HepG2 (cell line): Measurements from ENCODE around the gene DPH2. TPM values are rescaled to one million over a fixed set of nuclear protein-coding genes. Genes with fewer than 3 reads are reported as not detected.

Experiments
- POLR2AphosphoS2 ChIP-seq: IDR thresholded peaks from 2 replicates; pipeline ENCODE4 v1.6.1; 2011; ENCODE audit warnings: low read depth, low read length, improper control_type of control experiment
- SNAPC5 ChIP-seq: sonication (generic); formaldehyde crosslinking; IDR thresholded peaks from 2 replicates; pipeline ENCODE4 v1.8.1; 2023; ENCODE audit warnings: mild to moderate bottlenecking, missing genetic modification reagents, borderline replicate concordance
- SPEN ChIP-seq: sonication (generic); formaldehyde crosslinking; IDR thresholded peaks from 2 replicates; pipeline ENCODE4 v1.5.1; 2020; ENCODE audit warnings: low read depth, mild to moderate bottlenecking, missing genetic modification reagents
- TAF1 ChIP-seq: sonication (generic); formaldehyde crosslinking; IDR thresholded peaks from 2 replicates; pipeline ENCODE4 v1.4.0; 2020; ENCODE audit warnings: missing genetic modification reagents
- ZBTB2 ChIP-seq: sonication (generic); formaldehyde crosslinking; IDR thresholded peaks from 2 replicates; pipeline ENCODE4 v1.8.0; 2022; ENCODE audit warnings: low read depth, missing genetic modification reagents
- ZNF142 ChIP-seq: sonication (generic); formaldehyde crosslinking; IDR thresholded peaks from 2 replicates; pipeline ENCODE4 v1.4.0; 2020; ENCODE audit warnings: missing genetic modification reagents
- ZNF468 ChIP-seq: sonication (generic); formaldehyde crosslinking; IDR thresholded peaks from 2 replicates; pipeline ENCODE4 v1.8.0; 2022; ENCODE audit warnings: mild to moderate bottlenecking, moderate library complexity, missing genetic modification reagents
- ZNF773 ChIP-seq: sonication (generic); formaldehyde crosslinking; IDR thresholded peaks from 2 replicates; pipeline ENCODE4 v1.4.0; 2020; ENCODE audit warnings: missing genetic modification reagents, borderline replicate concordance
- ZNF816 ChIP-seq: sonication (generic); formaldehyde crosslinking; IDR thresholded peaks from 2 replicates; pipeline ENCODE4 v1.8.0; 2022; ENCODE audit warnings: missing genetic modification reagents, mild to moderate bottlenecking, borderline replicate concordance
- polyA plus RNA-seq, 8 experiments: library from polyadenylated mRNA; depleted of rRNA in 3 of 8; stranded (reverse) in 7 of 8; unstranded in 1 of 8; fragments of >200 nt; fragmentation: Illumina TruSeq in 4 of 8; extraction: Trizol in 4 of 8; gene quantifications; 2 replicates each; pipeline versions ENCODE4 v1.2.1 to v1.2.3, GENCODE V29; 2011 to 2016; ENCODE audit warnings: low read depth in 4 of 8, missing spikeins in 1 of 8, mixed read lengths in 1 of 8; ENCODE audit not compliant: insufficient read depth in 1 of 8
- total RNA-seq, 5 experiments: library from RNA; depleted of rRNA; stranded (reverse); fragments of >200 nt; fragmentation: Illumina TruSeq; extraction: Trizol; gene quantifications; 2 replicates each; pipeline ENCODE4 v1.2.3, GENCODE V29; 2016; ENCODE audit warnings: low read depth in 1 of 5
- TF ChIP-seq, protein P1 (sequence below), 2 experiments: sonication (generic) in 1 of 2; formaldehyde crosslinking in 1 of 2; IDR thresholded peaks; 2 replicates each; pipeline versions ENCODE4 v1.4.0 to v1.6.1; 2018 to 2020; ENCODE audit warnings: missing genetic modification reagents in 2 of 2, borderline replicate concordance in 1 of 2, low read depth in 1 of 2, mild to moderate bottlenecking in 1 of 2, missing biosample characterization in 1 of 2

Gene DPH2
- total and polyA plus RNA-seq, 2 of the 13 experiments (the other 11 are each of a cell fraction or from before 2014, with no cell fraction given), result 32.2 to 38.3 TPM

- 0 out of 2 replicates have a peak, but pooled peaks have one; percentile 43 for TF ChIP-seq ZBTB2
- TF ChIP-seq, protein P1, sequence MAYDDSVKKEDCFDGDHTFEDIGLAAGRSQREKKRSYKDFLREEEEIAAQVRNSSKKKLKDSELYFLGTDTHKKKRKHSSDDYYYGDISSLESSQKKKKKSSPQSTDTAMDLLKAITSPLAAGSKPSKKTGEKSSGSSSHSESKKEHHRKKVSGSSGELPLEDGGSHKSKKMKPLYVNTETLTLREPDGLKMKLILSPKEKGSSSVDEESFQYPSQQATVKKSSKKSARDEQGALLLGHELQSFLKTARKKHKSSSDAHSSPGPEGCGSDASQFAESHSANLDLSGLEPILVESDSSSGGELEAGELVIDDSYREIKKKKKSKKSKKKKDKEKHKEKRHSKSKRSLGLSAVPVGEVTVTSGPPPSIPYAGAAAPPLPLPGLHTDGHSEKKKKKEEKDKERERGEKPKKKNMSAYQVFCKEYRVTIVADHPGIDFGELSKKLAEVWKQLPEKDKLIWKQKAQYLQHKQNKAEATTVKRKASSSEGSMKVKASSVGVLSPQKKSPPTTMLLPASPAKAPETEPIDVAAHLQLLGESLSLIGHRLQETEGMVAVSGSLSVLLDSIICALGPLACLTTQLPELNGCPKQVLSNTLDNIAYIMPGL (CRISPR knock-in tag; IDR thresholded peaks at IDR 0.05; ENCODE audit: borderline replicate concordance in 1 of 2, low read depth in 1 of 2), result peak; percentile 95 to 99
- TF ChIP-seq SNAPC5 (CRISPR knock-in tag), result peak; percentile 53; the same call in 1 of the 2 replicates
- peak; percentile 94 for TF ChIP-seq SPEN (CRISPR knock-in tag)
- TF ChIP-seq ZNF773 (CRISPR knock-in tag), result no peak
- TF ChIP-seq ZNF142 (CRISPR knock-in tag), result peak; percentile 45; the same call in 1 of the 2 replicates
- no peak for TF ChIP-seq POLR2AphosphoS2
- peak; percentile 87 for TF ChIP-seq TAF1 (CRISPR knock-in tag)
- peak; percentile 70; the same call in 1 of the 2 replicates for TF ChIP-seq ZNF816 (CRISPR knock-in tag)
- TF ChIP-seq ZNF468 (CRISPR knock-in tag), result peak; percentile 68; the same call in 1 of the 2 replicates
Measured at GRCh38 chr1:43946236-43947060, 23.4 kb upstream of the DPH2 start, which contains the start of gene IPO13 (continued).
